K562 (cell line): ENCODE data around the gene LHPP. TPM values are rescaled to one million over a fixed set of nuclear protein-coding genes. Genes with fewer than 3 reads are reported as not detected.

Experiments
- BRCA1 ChIP-seq, 2 experiments: fragments of 450-650 bp in 1 of 2; sonication (generic) in 1 of 2; formaldehyde crosslinking in 1 of 2; IDR thresholded peaks; 2 replicates each; pipeline versions ENCODE4 v1.5.0 to v1.6.1; 2017 to 2020; ENCODE audit warnings: mild to moderate bottlenecking in 1 of 2, missing genetic modification reagents in 1 of 2
- EP400 ChIP-seq: fragments of 450-650 bp; IDR thresholded peaks from 2 replicates; pipeline ENCODE4 v1.6.1; 2017; ENCODE audit warnings: antibody characterized with exemption, mild to moderate bottlenecking, moderate library complexity
- GATA2 ChIP-seq: sonication (generic); formaldehyde crosslinking; IDR thresholded peaks from 2 replicates; pipeline ENCODE4 v1.4.0; 2020; ENCODE audit warnings: mild to moderate bottlenecking, missing genetic modification reagents
- JUNB ChIP-seq: fragments of 450-650 bp; formaldehyde crosslinking; conservative IDR thresholded peaks from 2 replicates; pipeline ENCODE4 v1.4.0; 2020; ENCODE audit warnings: mild to moderate bottlenecking
- JUND ChIP-seq, 2 experiments: IDR thresholded peaks; 2 replicates in 1 of 2; 3 replicates in 1 of 2; pipeline ENCODE4 v1.6.1; 2011; ENCODE audit warnings: borderline replicate concordance in 2 of 2, low read depth in 2 of 2, low read length in 2 of 2, improper control_type of control experiment in 1 of 2, missing biosample characterization in 1 of 2, missing genetic modification characterization in 1 of 2, missing genetic modification reagents in 1 of 2
- KHSRP ChIP-seq: fragments of 450-650 bp; IDR thresholded peaks from 2 replicates; pipeline ENCODE4 v1.6.1; 2017
- KLF13 ChIP-seq: fragments of 450-650 bp; IDR thresholded peaks from 2 replicates; pipeline ENCODE4 v1.6.1; 2016; ENCODE audit warnings: missing genetic modification characterization, low read depth, mild to moderate bottlenecking, missing compliant biosample characterization, moderate library complexity, borderline replicate concordance
- KLF16 ChIP-seq: IDR thresholded peaks from 2 replicates; pipeline ENCODE4 v1.6.1; 2016; ENCODE audit warnings: antibody characterized with exemption
- MCM3 ChIP-seq: fragments of 450-650 bp; IDR thresholded peaks from 2 replicates; pipeline ENCODE4 v1.6.1; 2016
- NFYB ChIP-seq: IDR thresholded peaks from 2 replicates; pipeline ENCODE4 v1.6.1; 2011; ENCODE audit warnings: mild to moderate bottlenecking, moderate library complexity; ENCODE audit not compliant: insufficient read length; ENCODE audit errors: extremely low read depth
- PYGO2 ChIP-seq: fragments of 450-650 bp; IDR thresholded peaks from 2 replicates; pipeline ENCODE4 v1.6.1; 2016; ENCODE audit warnings: mild to moderate bottlenecking, missing genetic modification characterization, moderate library complexity, missing compliant biosample characterization
- SRSF3 ChIP-seq: fragments of 200-400 bp; formaldehyde crosslinking; IDR thresholded peaks from 2 replicates; pipeline ENCODE4 v1.6.1; 2016; ENCODE audit warnings: mild to moderate bottlenecking, low read length, moderate library complexity; ENCODE audit not compliant: insufficient read depth
- TCF7 ChIP-seq: sonication (generic); IDR thresholded peaks from 2 replicates; pipeline ENCODE4 v1.6.1; 2016; ENCODE audit warnings: antibody characterized with exemption, borderline replicate concordance
- YBX1 ChIP-seq: fragments of 450-650 bp; IDR thresholded peaks from 2 replicates; pipeline ENCODE4 v1.7.1; 2016; ENCODE audit warnings: mild to moderate bottlenecking
- ZNF133 ChIP-seq: fragments of 250-450 bp; sonication (Bioruptor Pico); IDR thresholded peaks from 2 replicates; pipeline ENCODE4 v1.4.0; 2020; ENCODE audit warnings: mild to moderate bottlenecking
- ZNF134 ChIP-seq: fragments of 250-450 bp; sonication (Bioruptor Pico); conservative IDR thresholded peaks from 2 replicates; pipeline ENCODE4 v1.4.0; 2020
- polyA plus RNA-seq, 8 experiments: library from polyadenylated mRNA; depleted of rRNA in 4 of 8; stranded (reverse) in 5 of 8; unstranded in 3 of 8; fragments of >200 nt; fragmentation: Nextera tagmentation in 2 of 8; fragmentation: Illumina TruSeq in 1 of 8; extraction: Ambion mirVana in 2 of 8; extraction: Trizol in 1 of 8; gene quantifications; 2 replicates each; pipeline versions ENCODE4 v1.2.1 to v1.2.3, GENCODE V29; 2011 to 2014; ENCODE audit warnings: inconsistent platforms in 1 of 8, missing spikeins in 1 of 8
- total RNA-seq, 7 experiments: library from RNA; depleted of rRNA in 6 of 7; stranded (reverse); fragments of >200 nt in 6 of 7; fragmentation: Illumina TruSeq in 2 of 7; extraction: Trizol in 2 of 7; gene quantifications; 2 replicates each; pipeline versions ENCODE4 v1.2.1 to v1.2.3, GENCODE V29; 2011 to 2021; ENCODE audit warnings: low replicate concordance in 1 of 7
- TF ChIP-seq, protein P1 (sequence below): fragments of 450-650 bp; IDR thresholded peaks from 2 replicates; pipeline ENCODE4 v1.6.1; 2018; ENCODE audit not compliant: partially characterized antibody
- TF ChIP-seq, protein P2 (sequence below), 2 experiments: fragments of 450-650 bp; conservative IDR thresholded peaks; 2 replicates each; pipeline ENCODE4 v1.6.1; 2017; ENCODE audit warnings: mild to moderate bottlenecking in 2 of 2, moderate library complexity in 2 of 2
- TF ChIP-seq, protein P3 (sequence below), 2 experiments: fragments of 450-650 bp in 1 of 2; sonication (generic) in 1 of 2; formaldehyde crosslinking; conservative IDR thresholded peaks; 2 replicates each; pipeline versions ENCODE4 v1.4.0 to v1.8.1; 2020 to 2022; ENCODE audit warnings: mild to moderate bottlenecking in 1 of 2, missing genetic modification reagents in 1 of 2
- TF ChIP-seq, protein P4 (sequence below): fragments of 250-450 bp; sonication (Bioruptor Pico); IDR thresholded peaks from 2 replicates; pipeline ENCODE4 v1.5.0; 2021

LHPP gene
- total and polyA plus RNA-seq, 9 of the 15 experiments (the other 6 are each of a cell fraction or from before 2014, with no cell fraction given): 0.34 to 7.4 (median 3.0) TPM

DNA sequence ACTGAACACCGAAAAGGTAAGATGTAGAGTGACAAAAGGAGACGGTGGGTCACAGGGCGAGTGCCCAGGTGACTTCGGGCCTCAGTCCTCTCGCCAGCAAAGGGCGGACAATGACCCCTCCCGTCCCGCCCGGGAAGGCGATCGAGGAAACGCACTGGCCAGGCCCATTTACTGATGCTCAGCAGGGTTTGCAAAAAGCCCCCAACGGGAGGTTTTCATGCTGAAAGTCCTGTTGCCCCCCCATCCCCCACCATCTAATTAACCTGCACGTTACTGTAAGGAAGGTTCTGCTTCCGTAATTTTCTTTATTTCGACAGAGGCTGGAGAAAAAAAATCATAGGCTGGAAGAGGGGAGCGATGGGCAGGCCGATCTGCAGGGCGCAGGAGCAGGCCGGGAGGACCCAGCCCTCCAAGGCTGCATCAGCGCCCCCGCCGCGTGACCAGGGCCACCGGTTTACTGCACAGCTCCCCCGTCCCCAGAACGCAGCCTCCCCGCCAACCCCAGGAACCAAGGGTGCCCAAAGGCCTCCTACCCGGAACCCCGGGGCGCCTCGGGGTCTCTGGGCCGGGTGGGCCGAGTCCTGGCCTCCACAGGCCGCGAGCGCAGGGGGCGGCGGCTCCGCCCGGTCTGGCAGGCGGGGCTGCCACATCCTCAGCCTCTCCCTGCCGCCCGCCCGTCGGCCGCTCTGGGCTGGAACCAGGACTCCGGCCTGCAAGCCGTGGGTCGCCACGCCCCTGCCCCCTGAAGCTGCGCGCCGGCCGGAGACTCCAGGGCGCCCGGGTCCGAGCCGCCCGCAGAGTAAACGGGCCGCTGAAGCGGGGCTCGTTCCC is 43.5 kb upstream of the LHPP start (continued):
- TF ChIP-seq, protein P1, sequence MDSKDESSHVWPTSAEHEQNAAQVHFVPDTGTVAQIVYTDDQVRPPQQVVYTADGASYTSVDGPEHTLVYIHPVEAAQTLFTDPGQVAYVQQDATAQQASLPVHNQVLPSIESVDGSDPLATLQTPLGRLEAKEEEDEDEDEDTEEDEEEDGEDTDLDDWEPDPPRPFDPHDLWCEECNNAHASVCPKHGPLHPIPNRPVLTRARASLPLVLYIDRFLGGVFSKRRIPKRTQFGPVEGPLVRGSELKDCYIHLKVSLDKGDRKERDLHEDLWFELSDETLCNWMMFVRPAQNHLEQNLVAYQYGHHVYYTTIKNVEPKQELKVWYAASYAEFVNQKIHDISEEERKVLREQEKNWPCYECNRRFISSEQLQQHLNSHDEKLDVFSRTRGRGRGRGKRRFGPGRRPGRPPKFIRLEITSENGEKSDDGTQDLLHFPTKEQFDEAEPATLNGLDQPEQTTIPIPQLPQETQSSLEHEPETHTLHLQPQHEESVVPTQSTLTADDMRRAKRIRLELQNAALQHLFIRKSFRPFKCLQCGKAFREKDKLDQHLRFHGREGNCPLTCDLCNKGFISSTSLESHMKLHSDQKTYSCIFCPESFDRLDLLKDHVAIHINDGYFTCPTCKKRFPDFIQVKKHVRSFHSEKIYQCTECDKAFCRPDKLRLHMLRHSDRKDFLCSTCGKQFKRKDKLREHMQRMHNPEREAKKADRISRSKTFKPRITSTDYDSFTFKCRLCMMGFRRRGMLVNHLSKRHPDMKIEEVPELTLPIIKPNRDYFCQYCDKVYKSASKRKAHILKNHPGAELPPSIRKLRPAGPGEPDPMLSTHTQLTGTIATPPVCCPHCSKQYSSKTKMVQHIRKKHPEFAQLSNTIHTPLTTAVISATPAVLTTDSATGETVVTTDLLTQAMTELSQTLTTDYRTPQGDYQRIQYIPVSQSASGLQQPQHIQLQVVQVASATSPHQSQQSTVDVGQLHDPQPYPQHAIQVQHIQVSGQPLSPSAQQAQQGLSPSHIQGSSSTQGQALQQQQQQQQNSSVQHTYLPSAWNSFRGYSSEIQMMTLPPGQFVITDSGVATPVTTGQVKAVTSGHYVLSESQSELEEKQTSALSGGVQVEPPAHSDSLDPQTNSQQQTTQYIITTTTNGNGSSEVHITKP: peak; percentile 48
- TF ChIP-seq, protein P2, sequence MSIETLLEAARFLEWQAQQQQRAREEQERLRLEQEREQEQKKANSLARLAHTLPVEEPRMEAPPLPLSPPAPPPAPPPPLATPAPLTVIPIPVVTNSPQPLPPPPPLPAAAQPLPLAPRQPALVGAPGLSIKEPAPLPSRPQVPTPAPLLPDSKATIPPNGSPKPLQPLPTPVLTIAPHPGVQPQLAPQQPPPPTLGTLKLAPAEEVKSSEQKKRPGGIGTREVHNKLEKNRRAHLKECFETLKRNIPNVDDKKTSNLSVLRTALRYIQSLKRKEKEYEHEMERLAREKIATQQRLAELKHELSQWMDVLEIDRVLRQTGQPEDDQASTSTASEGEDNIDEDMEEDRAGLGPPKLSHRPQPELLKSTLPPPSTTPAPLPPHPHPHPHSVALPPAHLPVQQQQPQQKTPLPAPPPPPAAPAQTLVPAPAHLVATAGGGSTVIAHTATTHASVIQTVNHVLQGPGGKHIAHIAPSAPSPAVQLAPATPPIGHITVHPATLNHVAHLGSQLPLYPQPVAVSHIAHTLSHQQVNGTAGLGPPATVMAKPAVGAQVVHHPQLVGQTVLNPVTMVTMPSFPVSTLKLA (conservative IDR thresholded peaks at IDR 0.05): no peak; a peak in 1 of 4 replicates
- TF ChIP-seq MCM3 (no peak), JUND (IDR thresholded peaks at IDR 0.05; ENCODE audit: borderline replicate concordance, low read depth, low read length) (no peak), JUND (tag; IDR thresholded peaks at IDR 0.05; ENCODE audit: borderline replicate concordance, low read depth, low read length) (no peak), SRSF3 (no peak), PYGO2 (tag) (no peak), YBX1 (no peak), GATA2 (CRISPR knock-in tag) (no peak), KLF13 (tag) (no peak), ZNF134 (CRISPR knock-in tag) (no peak), BRCA1 (IDR thresholded peaks at IDR 0.05) (no peak), BRCA1 (CRISPR knock-in tag; IDR thresholded peaks at IDR 0.05) (no peak), ZNF133 (CRISPR knock-in tag) (no peak), TCF7 (no peak), NFYB (no peak), EP400 (peak; percentile 14; the same call in 1 of the 2 replicates), KLF16 (no peak), KHSRP (no peak), JUNB (CRISPR knock-in tag) (no peak)
- TF ChIP-seq, protein P3, sequence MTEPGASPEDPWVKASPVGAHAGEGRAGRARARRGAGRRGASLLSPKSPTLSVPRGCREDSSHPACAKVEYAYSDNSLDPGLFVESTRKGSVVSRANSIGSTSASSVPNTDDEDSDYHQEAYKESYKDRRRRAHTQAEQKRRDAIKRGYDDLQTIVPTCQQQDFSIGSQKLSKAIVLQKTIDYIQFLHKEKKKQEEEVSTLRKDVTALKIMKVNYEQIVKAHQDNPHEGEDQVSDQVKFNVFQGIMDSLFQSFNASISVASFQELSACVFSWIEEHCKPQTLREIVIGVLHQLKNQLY (CRISPR knock-in tag; conservative IDR thresholded peaks at IDR 0.05): no peak
- TF ChIP-seq, protein P4, sequence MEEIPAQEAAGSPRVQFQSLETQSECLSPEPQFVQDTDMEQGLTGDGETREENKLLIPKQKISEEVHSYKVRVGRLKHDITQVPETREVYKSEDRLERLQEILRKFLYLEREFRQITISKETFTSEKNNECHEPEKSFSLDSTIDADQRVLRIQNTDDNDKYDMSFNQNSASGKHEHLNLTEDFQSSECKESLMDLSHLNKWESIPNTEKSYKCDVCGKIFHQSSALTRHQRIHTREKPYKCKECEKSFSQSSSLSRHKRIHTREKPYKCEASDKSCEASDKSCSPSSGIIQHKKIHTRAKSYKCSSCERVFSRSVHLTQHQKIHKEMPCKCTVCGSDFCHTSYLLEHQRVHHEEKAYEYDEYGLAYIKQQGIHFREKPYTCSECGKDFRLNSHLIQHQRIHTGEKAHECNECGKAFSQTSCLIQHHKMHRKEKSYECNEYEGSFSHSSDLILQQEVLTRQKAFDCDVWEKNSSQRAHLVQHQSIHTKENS (CRISPR knock-in tag): no peak
